DOHH2 (cell line): ENCODE data around the gene TSPAN8.

Source experiments
- CTCF ChIP-seq: fragments of 200-600 bp; sonication (generic); IDR thresholded peaks from one replicate; pipeline ENCODE4 v1.5.1; 2014; ENCODE audit warnings: antibody characterized with exemption, mild to moderate bottlenecking, low read depth, low read length; ENCODE audit not compliant: poor library complexity, severe bottlenecking
- EZH2phosphoT487 ChIP-seq: fragments of 200-600 bp; sonication (generic); IDR thresholded peaks from 2 replicates; pipeline ENCODE4 v1.6.1; 2017; ENCODE audit warnings: borderline replicate concordance, mild to moderate bottlenecking, antibody characterized with exemption, low read length, moderate library complexity, mixed read lengths

- TF ChIP-seq CTCF = no peak
- TF ChIP-seq EZH2phosphoT487 = no peak
These were observed 1.5 kb upstream of the TSPAN8 start for GRCh38 chr12:71159264-71159663.
